Thyroid gland (tissue), 4 donors: ENCODE data around the gene SMURF1.

Experiments used
- CTCF ChIP-seq, 6 experiments: fragments of 200-600 bp in 3 of 6; fragments of 450-650 bp in 3 of 6; sonication (generic) in 3 of 6; IDR thresholded peaks; one replicate each; pipeline ENCODE4 v1.5.1; 2016 to 2019; ENCODE audit warnings: antibody characterized with exemption in 6 of 6, mild to moderate bottlenecking in 2 of 6, inconsistent platforms in 1 of 6, moderate library complexity in 1 of 6
- POLR2A ChIP-seq, 2 donors: fragments of 450-650 bp; IDR thresholded peaks; one replicate each; pipeline ENCODE4 v1.6.1; 2017; ENCODE audit warnings: antibody characterized with exemption in 2 of 2, mild to moderate bottlenecking in 2 of 2, moderate library complexity in 1 of 2

- no peak for TF ChIP-seq POLR2A (IDR thresholded peaks at IDR 0.05)
- no peak for TF ChIP-seq CTCF (IDR thresholded peaks at IDR 0.05)
Measured at GRCh38 chr7:99129001-99129400, 14.9 kb downstream of the SMURF1 start.
